ENCODE results near the gene RAB5IF.
"Not testable (repeated sequence)": the region's sequence is repeated elsewhere in the genome, so short reads cannot be mapped to it uniquely, and the experiment has no call there.

Gene RAB5IF

GRCh38 chr20:36606158-36607066 lies 833 bp downstream of the RAB5IF start:
- Histone ChIP-seq H3K27me3 (ENCODE audit: control insufficient read depth, insufficient read depth, low read length) (no peaks in the 10 kb centered on the region), H3K36me3 (ENCODE audit: control insufficient read depth, insufficient read depth, low read length) (no peaks in the 10 kb centered on the region), H3K4me1 (peaks cover 16% of the 10 kb centered on the region), H3K4me3 (ENCODE audit: low read depth, low read length) (peak overlapping the region; percentile 91), H3K27ac (peak overlapping the region; percentile 65), H2AFZ (peak overlapping the region; percentile 81), H3K9me3 (ENCODE audit: control insufficient read depth, low read length) (no peaks in the 10 kb centered on the region), H3K4me2 (ENCODE audit: low read length) (peak overlapping the region; percentile 82), H3K79me2 (peaks cover 21% of the 10 kb centered on the region), H3K9ac (peak overlapping the region; percentile 63)
- TF ChIP-seq CTCF (IDR thresholded peaks at IDR 0.05): no peak

GRCh38 chr20:36607586-36608387 lies 2.2 kb downstream of the RAB5IF start:
- Histone ChIP-seq H3K9ac (no peak overlapping the region), H3K36me3 (ENCODE audit: control insufficient read depth, insufficient read depth, low read length) (no peaks in the 10 kb centered on the region), H3K4me1 (peaks cover 16% of the 10 kb centered on the region), H3K79me2 (peaks cover 21% of the 10 kb centered on the region), H3K27ac (no peak overlapping the region), H3K27me3 (ENCODE audit: control insufficient read depth, insufficient read depth, low read length) (no peaks in the 10 kb centered on the region), H3K4me2 (ENCODE audit: low read length) (no peak overlapping the region), H2AFZ (no peak overlapping the region), H3K4me3 (ENCODE audit: low read depth, low read length) (no peak overlapping the region), H3K9me3 (ENCODE audit: control insufficient read depth, low read length) (no peaks in the 10 kb centered on the region)
- TF ChIP-seq CTCF (IDR thresholded peaks at IDR 0.05): no peak

- H3K36me3 ChIP-seq (ENCODE audit: control insufficient read depth, insufficient read depth, low read length); H3K4me2 ChIP-seq (ENCODE audit: low read length); H3K27me3 ChIP-seq (ENCODE audit: control insufficient read depth, insufficient read depth, low read length); H3K4me3 ChIP-seq (ENCODE audit: low read depth, low read length); H3K27ac ChIP-seq; H3K9me3 ChIP-seq (ENCODE audit: control insufficient read depth, low read length); H2AFZ ChIP-seq; H3K9ac ChIP-seq: not testable (repeated sequence)
- peaks cover 16% of the 10 kb centered on the region for H3K4me1 ChIP-seq
- peaks cover 21% of the 10 kb centered on the region for H3K79me2 ChIP-seq
Observed at GRCh38 chr20:36608388-36608728, 2.8 kb downstream of the RAB5IF start.

GRCh38 chr20:36611625-36612024 lies 6.0 kb downstream of the RAB5IF start:
- H2AFZ ChIP-seq: no peak overlapping the region
- H3K4me2 ChIP-seq (ENCODE audit: low read length): no peak overlapping the region
- no peaks in the 10 kb centered on the region for H3K9me3 ChIP-seq (ENCODE audit: control insufficient read depth, low read length)
- H3K4me3 ChIP-seq (ENCODE audit: low read depth, low read length): no peak overlapping the region
- no peak overlapping the region for H3K9ac ChIP-seq
- no peak overlapping the region for H3K27ac ChIP-seq
- peaks cover 13% of the 10 kb centered on the region for H3K79me2 ChIP-seq
- H3K27me3 ChIP-seq (ENCODE audit: control insufficient read depth, insufficient read depth, low read length): no peaks in the 10 kb centered on the region
- no peak for TF ChIP-seq CTCF (IDR thresholded peaks at IDR 0.05)
- no peaks in the 10 kb centered on the region for H3K36me3 ChIP-seq (ENCODE audit: control insufficient read depth, insufficient read depth, low read length)
- peaks cover 12% of the 10 kb centered on the region for H3K4me1 ChIP-seq

GRCh38 chr20:36613974-36614373 lies 8.4 kb downstream of the RAB5IF start:
- no peak overlapping the region for H3K9ac ChIP-seq
- no peaks in the 10 kb centered on the region for H3K36me3 ChIP-seq (ENCODE audit: control insufficient read depth, insufficient read depth, low read length)

More at GRCh38 chr20:36613974-36614373, 8.4 kb downstream of the RAB5IF start:
- Histone ChIP-seq H3K27me3 (ENCODE audit: control insufficient read depth, insufficient read depth, low read length) (no peaks in the 10 kb centered on the region), H3K79me2 (peaks cover 4% of the 10 kb centered on the region), H3K9me3 (ENCODE audit: control insufficient read depth, low read length) (no peaks in the 10 kb centered on the region), H3K27ac (no peak overlapping the region), H2AFZ (no peak overlapping the region), H3K4me1 (no peaks in the 10 kb centered on the region), H3K4me3 (ENCODE audit: low read depth, low read length) (no peak overlapping the region), H3K4me2 (ENCODE audit: low read length) (no peak overlapping the region)
- no peak for TF ChIP-seq CTCF (IDR thresholded peaks at IDR 0.05)

Data from parathyroid adenoma (tissue), 2 donors.